ENCODE measurements around the gene DGKQ.
"Not testable (repeated sequence)": the region's sequence is repeated elsewhere in the genome, so short reads cannot be mapped to it uniquely, and the experiment has no call there.

Gene DGKQ

GRCh38 chr4:954211-955020 is 19.0 kb downstream of the DGKQ start:
- intact Hi-C loops (cut with DNase I), result no loop called here
- DNase-seq, result peak in 2 of 10 donors; percentile 23 to 47

- peak in 2 of 10 donors; percentile 25 to 47 for DNase-seq
Measured at GRCh38 chr4:953574-953915, 19.8 kb downstream of the DGKQ start.

GRCh38 chr4:952881-953573 is 20.3 kb downstream of the DGKQ start:
- DNase-seq, result peak in 2 of 10 donors; percentile 52 to 69
- intact Hi-C loops (cut with DNase I), result no loop called here

More at GRCh38 chr4:953574-953915, 19.8 kb downstream of the DGKQ start:
- intact Hi-C loops (cut with DNase I), result no loop called here

GRCh38 chr4:951594-952468 is 21.5 kb downstream of the DGKQ start:
- intact Hi-C loops (cut with DNase I), result no loop called here
- DNase-seq, result peak in 3 of 10 donors; percentile 66 to 80 (median 67)

- DNase-seq, result peak in 3 of 10 donors; percentile 9 to 67 (median 47)
- intact Hi-C loops (cut with DNase I), result no loop called here
Measured at GRCh38 chr4:951186-951585, 22.2 kb downstream of the DGKQ start.

- intact Hi-C loops (cut with DNase I), result no loop called here
- DNase-seq, result peak in 3 of 10 donors; percentile 31 to 63 (median 62)
Measured at GRCh38 chr4:950136-951020, 23.0 kb downstream of the DGKQ start.

- DNase-seq, result peak in 4 of 10 donors; percentile 1 to 76 (median 42)
- intact Hi-C loops (cut with DNase I), result no loop called here
Measured at GRCh38 chr4:949656-950055, 23.7 kb downstream of the DGKQ start.

GRCh38 chr4:948936-949300 is 24.5 kb downstream of the DGKQ start:
- peak in 2 of 10 donors; percentile 30 to 83 for DNase-seq
- intact Hi-C loops (cut with DNase I), result no loop called here

- intact Hi-C loops (cut with DNase I), result no loop called here
- peak in 3 of 10 donors; percentile 67 to 78 (median 75) for DNase-seq
Measured at GRCh38 chr4:948101-948935, 25.1 kb downstream of the DGKQ start.

GRCh38 chr4:947491-947971 is 25.8 kb downstream of the DGKQ start:
- DNase-seq, result peak in 2 of 10 donors; percentile 41 to 71
- intact Hi-C loops (cut with DNase I), result no loop called here

GRCh38 chr4:946517-947471 is 26.6 kb downstream of the DGKQ start:
- intact Hi-C loops (cut with DNase I), result no loop called here
- peak in 2 of 10 donors; percentile 51 to 52 for DNase-seq

- DNase-seq, result no peak
- intact Hi-C loops (cut with DNase I), result no loop called here
Measured at GRCh38 chr4:946103-946450, 27.3 kb downstream of the DGKQ start.

- intact Hi-C loops (cut with DNase I), result no loop called here
- peak in 1 of 10 donors; percentile 50 for DNase-seq
Measured at GRCh38 chr4:945274-946102, 27.9 kb downstream of the DGKQ start.

- DNase-seq; intact Hi-C loops (cut with DNase I): not testable (repeated sequence)
Measured at GRCh38 chr4:939508-939907, 33.9 kb downstream of the DGKQ start.

GRCh38 chr4:932713-933070 is 40.7 kb downstream of the DGKQ start:
- no peak for DNase-seq
- intact Hi-C loops (cut with DNase I), result loop anchor here (5.0 kb wide), 1 partner anchor 150 kb away; no protein-coding TSS in a partner anchor

- intact Hi-C loops (cut with DNase I), result loop anchor here (5.0 kb wide), 1 partner anchor 150 kb away; no protein-coding TSS in a partner anchor
Measured at GRCh38 chr4:931960-932712, 41.2 kb downstream of the DGKQ start, which contains the start of the genes GAK and TMEM175. Gene GAK (minus strand): TSS chr4:932316. CDS start chr4:932187, 129 bp downstream. Gene TMEM175 (plus strand): TSS chr4:932460. CDS start chr4:947740, 15,280 bp downstream.

More at GRCh38 chr4:931960-932712, 41.2 kb downstream of the DGKQ start, which contains the start of the genes GAK and TMEM175:
- peak; percentile 87 to 99 (median 92) for DNase-seq
